ENCODE measurements around the gene RMI2. TPM values are rescaled to one million over a fixed set of nuclear protein-coding genes. Genes with fewer than 3 reads are reported as not detected.
A peak's percentile ranks its signal among the peaks of the same experiment; 100 is the strongest.

RMI2 gene
- total RNA-seq, 1 donor from 2014 or later, result 41.3 TPM

- no peaks in the 10 kb centered on the region for H3K36me3 Mint-ChIP-seq
- no peaks in the 10 kb centered on the region for H3K27me3 Mint-ChIP-seq
- TF ChIP-seq, protein P1, sequence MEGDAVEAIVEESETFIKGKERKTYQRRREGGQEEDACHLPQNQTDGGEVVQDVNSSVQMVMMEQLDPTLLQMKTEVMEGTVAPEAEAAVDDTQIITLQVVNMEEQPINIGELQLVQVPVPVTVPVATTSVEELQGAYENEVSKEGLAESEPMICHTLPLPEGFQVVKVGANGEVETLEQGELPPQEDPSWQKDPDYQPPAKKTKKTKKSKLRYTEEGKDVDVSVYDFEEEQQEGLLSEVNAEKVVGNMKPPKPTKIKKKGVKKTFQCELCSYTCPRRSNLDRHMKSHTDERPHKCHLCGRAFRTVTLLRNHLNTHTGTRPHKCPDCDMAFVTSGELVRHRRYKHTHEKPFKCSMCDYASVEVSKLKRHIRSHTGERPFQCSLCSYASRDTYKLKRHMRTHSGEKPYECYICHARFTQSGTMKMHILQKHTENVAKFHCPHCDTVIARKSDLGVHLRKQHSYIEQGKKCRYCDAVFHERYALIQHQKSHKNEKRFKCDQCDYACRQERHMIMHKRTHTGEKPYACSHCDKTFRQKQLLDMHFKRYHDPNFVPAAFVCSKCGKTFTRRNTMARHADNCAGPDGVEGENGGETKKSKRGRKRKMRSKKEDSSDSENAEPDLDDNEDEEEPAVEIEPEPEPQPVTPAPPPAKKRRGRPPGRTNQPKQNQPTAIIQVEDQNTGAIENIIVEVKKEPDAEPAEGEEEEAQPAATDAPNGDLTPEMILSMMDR (conservative IDR thresholded peaks at IDR 0.05), result no peak
- H3K27ac Mint-ChIP-seq, result no peak overlapping the region
- DNase-seq (ENCODE audit: extremely low spot score, unreplicated experiment), result no peak
- no peaks in the 10 kb centered on the region for H3K9me3 Mint-ChIP-seq
- peaks cover 21% of the 10 kb centered on the region for H3K4me1 Mint-ChIP-seq (ENCODE audit: unreplicated experiment)
- H3K4me3 Mint-ChIP-seq, result no peak overlapping the region
These were observed 19.7 kb upstream of the RMI2 start for GRCh38 chr16:11325404-11326083.

GRCh38 chr16:11326084-11326736 is 19.0 kb upstream of the RMI2 start:
- Mint-ChIP-seq H3K36me3 (no peaks in the 10 kb centered on the region), H3K27ac (no peak overlapping the region), H3K27me3 (no peaks in the 10 kb centered on the region), H3K9me3 (no peaks in the 10 kb centered on the region), H3K4me3 (no peak overlapping the region), H3K4me1 (ENCODE audit: unreplicated experiment) (peaks cover 21% of the 10 kb centered on the region)
- TF ChIP-seq, protein P1 (conservative IDR thresholded peaks at IDR 0.05), result no peak
- DNase-seq (ENCODE audit: extremely low spot score, unreplicated experiment), result no peak

- H3K9me3 Mint-ChIP-seq, result no peaks in the 10 kb centered on the region
- TF ChIP-seq, protein P1 (conservative IDR thresholded peaks at IDR 0.05), result no peak
- H3K36me3 Mint-ChIP-seq, result no peaks in the 10 kb centered on the region
- H3K27me3 Mint-ChIP-seq, result no peaks in the 10 kb centered on the region
- no peak overlapping the region for H3K27ac Mint-ChIP-seq
- H3K4me3 Mint-ChIP-seq, result no peak overlapping the region
- no peak for DNase-seq (ENCODE audit: extremely low spot score, unreplicated experiment)
- H3K4me1 Mint-ChIP-seq (ENCODE audit: unreplicated experiment), result peaks cover 21% of the 10 kb centered on the region
These were observed 18.5 kb upstream of the RMI2 start for GRCh38 chr16:11326737-11327276.

DNA sequence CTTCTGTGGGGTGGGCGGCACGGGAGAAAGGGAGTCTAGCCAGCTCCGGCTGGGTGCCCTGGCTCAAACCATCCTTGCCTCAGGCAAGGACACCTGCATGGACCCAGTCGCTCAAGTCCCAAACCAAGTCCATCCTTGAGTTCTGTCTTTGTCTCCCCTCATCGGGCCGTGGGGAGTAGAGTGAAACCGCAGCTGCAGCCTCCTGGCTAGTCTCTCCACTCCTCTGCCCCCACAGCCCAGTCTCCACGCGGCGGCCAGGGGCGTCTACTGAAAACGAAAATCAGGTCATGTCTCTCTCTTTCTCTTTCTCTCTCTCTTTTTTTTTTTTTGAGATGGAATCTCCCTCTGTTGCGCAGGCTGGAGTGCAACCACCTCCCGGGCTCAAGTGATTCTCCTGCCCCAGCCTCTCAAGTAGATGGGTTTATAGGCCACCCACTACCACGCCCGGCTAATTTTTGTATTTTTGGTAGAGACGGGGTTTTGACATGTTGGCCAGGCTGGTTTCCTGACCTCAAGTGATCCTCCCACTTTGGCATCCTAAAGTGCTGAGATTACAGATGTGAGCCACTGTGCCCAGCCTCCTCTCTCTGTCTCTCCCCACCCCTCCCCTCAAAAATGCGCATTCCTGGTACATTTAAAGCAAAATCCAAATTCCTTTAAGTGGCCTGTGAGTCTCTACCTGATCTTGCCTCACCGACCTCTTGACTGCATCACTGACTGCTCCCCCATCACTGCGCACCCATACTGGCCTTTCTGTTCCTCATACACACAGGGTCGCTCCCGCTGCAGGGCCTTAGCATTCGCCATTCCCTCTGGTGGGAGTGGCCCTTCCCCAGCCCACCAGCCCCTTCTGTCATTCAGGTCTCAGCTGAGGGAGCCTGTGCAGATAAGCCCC is 17.7 kb upstream of the RMI2 start:
- Mint-ChIP-seq H3K27me3 (no peaks in the 10 kb centered on the region), H3K4me3 (no peak overlapping the region), H3K4me1 (ENCODE audit: unreplicated experiment) (peaks cover 21% of the 10 kb centered on the region), H3K9me3 (no peaks in the 10 kb centered on the region), H3K27ac (peak overlapping the region; percentile 64), H3K36me3 (no peaks in the 10 kb centered on the region)
- DNase-seq (ENCODE audit: extremely low spot score, unreplicated experiment), result no peak
- TF ChIP-seq, protein P1 (conservative IDR thresholded peaks at IDR 0.05), result no peak

Measured in type B pancreatic cell (in vitro differentiated cells).